Fibroblast of lung (primary cell): ENCODE results near the gene DUSP23.

Experiments used
- EZH2 ChIP-seq: IDR thresholded peaks from 2 replicates; pipeline ENCODE4 v1.5.1; 2012; ENCODE audit warnings: low read length, control low read depth, mild to moderate bottlenecking; ENCODE audit errors: missing control alignments
- TF ChIP-seq, protein P1 (sequence below), 2 donors: IDR thresholded peaks in 1 of 2; conservative IDR thresholded peaks in 1 of 2; 1 replicate in 1 of 2; 2 replicates in 1 of 2; pipeline ENCODE4 v1.5.1; 2011 to 2012; ENCODE audit warnings: low read length in 2 of 2, control low read depth in 1 of 2, inconsistent platforms in 1 of 2, low read depth in 1 of 2, mild to moderate bottlenecking in 1 of 2

DNA sequence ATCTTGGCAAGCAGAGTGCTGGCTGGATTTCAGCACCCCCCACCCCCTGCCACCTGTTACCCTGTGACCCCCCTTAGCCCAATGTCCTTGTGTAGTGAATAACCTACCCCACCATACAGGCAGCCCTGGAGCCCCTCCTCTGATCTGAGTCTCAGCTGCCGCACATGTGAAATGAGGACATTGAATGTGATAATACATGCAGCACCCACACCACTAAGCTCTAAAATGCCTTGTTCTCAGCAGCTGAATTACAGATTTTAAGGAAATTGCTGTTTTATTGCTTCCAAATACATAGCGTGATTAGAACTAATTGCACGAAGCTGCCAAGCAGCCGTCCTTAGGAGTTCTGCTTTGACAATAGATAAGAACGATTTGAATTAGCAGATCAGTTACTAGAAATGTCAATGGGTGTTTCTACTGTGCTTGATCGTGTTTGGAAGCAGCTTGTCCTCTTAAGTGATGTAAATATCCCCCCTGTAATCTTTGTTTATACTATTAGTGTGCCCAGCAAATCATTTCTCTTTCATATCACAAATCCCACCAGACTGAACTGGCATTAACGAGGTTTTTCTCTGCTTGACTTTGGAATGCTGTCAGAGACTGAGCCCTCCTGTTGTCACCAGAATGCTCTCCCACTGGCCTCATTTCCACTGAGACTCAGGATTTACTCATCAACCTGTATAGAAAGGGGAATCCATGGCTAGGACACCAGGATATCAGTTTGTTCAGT lies 50.8 kb downstream of the DUSP23 start:
- TF ChIP-seq EZH2: no peak
- TF ChIP-seq, protein P1, sequence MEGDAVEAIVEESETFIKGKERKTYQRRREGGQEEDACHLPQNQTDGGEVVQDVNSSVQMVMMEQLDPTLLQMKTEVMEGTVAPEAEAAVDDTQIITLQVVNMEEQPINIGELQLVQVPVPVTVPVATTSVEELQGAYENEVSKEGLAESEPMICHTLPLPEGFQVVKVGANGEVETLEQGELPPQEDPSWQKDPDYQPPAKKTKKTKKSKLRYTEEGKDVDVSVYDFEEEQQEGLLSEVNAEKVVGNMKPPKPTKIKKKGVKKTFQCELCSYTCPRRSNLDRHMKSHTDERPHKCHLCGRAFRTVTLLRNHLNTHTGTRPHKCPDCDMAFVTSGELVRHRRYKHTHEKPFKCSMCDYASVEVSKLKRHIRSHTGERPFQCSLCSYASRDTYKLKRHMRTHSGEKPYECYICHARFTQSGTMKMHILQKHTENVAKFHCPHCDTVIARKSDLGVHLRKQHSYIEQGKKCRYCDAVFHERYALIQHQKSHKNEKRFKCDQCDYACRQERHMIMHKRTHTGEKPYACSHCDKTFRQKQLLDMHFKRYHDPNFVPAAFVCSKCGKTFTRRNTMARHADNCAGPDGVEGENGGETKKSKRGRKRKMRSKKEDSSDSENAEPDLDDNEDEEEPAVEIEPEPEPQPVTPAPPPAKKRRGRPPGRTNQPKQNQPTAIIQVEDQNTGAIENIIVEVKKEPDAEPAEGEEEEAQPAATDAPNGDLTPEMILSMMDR (conservative IDR thresholded peaks at IDR 0.05 in 1 of 2, IDR thresholded peaks at IDR 0.05 in 1 of 2; ENCODE audit: low read depth in 1 of 2, low read length in 2 of 2): no peak
